GM19395 (cell line): Measurements from ENCODE around the gene HEPH.
"Not testable (repeated sequence)": the region's sequence is repeated elsewhere in the genome, so short reads cannot be mapped to it uniquely, and the experiment has no call there.

Source experiments
- ATAC-seq: cut with Tn5 transposase; IDR thresholded peaks from one replicate; pipeline ENCODE4 v1.9.1; 2021; ENCODE audit warnings: mild to moderate bottlenecking, moderate library complexity; ENCODE audit not compliant: unreplicated experiment

The HEPH gene, protein sequence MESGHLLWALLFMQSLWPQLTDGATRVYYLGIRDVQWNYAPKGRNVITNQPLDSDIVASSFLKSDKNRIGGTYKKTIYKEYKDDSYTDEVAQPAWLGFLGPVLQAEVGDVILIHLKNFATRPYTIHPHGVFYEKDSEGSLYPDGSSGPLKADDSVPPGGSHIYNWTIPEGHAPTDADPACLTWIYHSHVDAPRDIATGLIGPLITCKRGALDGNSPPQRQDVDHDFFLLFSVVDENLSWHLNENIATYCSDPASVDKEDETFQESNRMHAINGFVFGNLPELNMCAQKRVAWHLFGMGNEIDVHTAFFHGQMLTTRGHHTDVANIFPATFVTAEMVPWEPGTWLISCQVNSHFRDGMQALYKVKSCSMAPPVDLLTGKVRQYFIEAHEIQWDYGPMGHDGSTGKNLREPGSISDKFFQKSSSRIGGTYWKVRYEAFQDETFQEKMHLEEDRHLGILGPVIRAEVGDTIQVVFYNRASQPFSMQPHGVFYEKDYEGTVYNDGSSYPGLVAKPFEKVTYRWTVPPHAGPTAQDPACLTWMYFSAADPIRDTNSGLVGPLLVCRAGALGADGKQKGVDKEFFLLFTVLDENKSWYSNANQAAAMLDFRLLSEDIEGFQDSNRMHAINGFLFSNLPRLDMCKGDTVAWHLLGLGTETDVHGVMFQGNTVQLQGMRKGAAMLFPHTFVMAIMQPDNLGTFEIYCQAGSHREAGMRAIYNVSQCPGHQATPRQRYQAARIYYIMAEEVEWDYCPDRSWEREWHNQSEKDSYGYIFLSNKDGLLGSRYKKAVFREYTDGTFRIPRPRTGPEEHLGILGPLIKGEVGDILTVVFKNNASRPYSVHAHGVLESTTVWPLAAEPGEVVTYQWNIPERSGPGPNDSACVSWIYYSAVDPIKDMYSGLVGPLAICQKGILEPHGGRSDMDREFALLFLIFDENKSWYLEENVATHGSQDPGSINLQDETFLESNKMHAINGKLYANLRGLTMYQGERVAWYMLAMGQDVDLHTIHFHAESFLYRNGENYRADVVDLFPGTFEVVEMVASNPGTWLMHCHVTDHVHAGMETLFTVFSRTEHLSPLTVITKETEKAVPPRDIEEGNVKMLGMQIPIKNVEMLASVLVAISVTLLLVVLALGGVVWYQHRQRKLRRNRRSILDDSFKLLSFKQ

DNA sequence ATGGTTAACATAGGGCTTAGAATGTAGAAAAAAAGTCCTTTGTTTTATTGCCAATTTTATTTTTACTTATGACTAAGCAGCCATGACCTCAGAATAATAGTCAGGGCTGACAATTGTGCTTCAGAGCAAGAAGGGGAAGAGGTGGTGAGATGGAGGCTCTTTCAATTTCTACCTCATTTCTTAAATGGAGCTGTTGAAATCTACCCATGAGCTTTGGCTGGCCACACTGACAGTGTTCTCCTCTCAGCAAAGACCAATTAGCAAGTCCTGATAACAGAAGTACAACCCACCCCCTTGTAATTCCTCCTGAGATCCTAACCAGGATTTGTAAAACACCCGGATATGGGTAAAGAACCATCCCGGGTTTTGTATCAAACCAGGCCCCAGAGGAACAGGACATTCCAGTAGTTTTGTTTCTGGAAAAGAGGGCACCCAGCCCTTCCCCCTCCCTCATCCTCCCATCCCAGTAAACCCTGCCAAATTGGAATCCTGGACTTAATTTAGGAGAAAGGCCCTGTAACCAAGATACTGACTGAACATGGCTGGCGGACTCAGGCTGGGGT lies at the start of gene HEPH:
Gene HEPH, plus strand, starts transcription at position 399 of the 563 bp plus-strand sequence. CDS start 6,324 bp downstream, outside the sequence.
- ATAC-seq: peak; percentile 63

DNA sequence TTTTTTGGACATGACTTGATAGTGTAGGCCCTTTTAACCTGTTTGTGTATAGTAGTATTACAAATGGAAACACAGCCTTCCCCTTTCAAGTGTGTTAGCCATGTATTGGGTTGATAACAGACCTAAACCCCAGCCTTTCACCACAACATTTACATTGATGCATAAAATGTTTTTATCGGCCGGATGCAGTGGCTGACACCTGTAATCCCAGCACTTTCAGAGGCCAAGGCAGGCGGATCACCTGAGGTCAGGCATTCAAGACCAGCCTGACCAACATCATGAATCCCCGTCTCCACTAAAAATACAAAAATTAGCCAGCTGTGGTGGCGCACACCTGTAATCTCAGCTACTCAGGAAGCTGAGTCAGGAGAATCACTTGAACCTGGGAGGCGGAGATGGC lies 45.3 kb upstream of the HEPH start:
- ATAC-seq: not testable (repeated sequence)

DNA sequence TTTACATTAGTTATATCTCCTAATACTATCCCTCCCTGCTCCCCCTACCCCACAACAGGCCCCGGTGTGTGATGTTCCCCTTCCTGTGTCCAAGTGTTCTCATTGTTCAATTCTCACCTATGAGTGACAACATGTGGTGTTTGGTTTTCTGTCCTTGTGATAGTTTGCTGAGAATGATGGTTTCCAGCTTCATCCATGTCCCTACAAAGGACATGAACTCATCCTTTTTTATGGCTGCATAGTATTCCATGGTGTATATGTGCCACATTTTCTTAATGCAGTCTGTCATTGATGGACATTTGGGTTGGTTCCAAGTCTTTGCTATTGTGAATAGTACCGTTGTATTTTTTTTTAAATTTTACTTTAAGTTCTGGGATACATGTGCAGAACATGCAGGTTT lies 42.7 kb upstream of the HEPH start:
- ATAC-seq: not testable (repeated sequence)

GRCh38 chrX:66126662-66127061 lies 37.4 kb upstream of the HEPH start:
- ATAC-seq: no peak

DNA sequence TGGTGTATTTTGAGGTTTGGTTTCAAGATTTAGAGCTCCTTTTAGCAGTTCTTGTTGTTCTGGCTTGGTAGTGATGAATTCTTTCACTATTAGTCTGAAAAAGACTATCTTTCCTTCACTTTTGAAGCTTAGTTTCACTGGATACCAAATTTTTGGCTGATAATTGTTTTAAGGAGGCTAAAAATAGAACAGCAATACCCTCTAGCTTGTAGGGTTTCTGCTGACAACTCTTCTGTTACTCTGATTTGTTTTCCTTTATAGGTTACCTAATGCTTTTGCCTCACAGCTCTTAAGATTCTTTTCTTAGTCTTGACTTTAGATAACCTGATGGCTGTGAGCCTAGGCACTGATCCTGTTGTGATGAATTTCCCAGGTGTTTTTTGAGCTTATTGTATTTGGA lies 33.6 kb upstream of the HEPH start:
- ATAC-seq: no peak

DNA sequence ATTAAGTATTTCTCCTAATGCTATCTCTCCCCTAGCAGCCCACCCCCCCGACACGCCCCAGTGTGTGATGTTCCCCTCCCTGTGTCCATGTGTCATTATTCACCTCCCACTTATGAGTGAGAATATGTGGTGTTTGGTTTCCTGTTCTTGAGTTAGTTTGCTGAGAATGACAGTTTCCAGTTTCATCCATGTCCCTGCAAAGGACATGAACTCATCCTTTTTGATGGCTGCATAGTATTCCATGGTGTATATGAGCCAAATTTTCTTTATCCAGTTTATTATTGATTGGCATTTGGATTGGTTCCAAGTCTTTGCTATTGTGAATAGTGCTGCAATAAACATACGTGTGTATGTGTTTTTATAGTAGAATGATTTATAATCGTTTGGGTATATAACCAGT lies 28.8 kb upstream of the HEPH start:
- ATAC-seq: not testable (repeated sequence)

GRCh38 chrX:66142351-66142750 lies 21.7 kb upstream of the HEPH start:
- ATAC-seq: no peak

DNA sequence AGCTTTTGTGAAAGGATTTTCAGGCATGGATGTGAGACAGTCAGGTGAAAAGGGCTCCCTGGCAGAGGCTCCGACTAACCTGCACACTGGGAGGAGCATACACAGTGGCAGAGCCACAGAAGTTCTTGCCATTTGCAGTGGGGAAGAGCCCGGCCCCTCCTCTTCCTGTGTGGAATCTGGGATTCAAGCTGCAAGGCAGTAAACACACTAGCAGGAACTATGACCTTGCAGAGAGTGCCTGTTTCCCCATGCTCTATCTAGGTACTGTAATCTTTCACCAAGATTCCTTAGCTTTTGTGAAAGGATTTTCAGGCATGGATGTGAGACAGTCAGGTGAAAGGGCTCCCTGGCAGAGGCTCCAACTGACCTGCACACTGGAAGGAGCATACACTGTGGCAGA lies 19.8 kb upstream of the HEPH start:
- ATAC-seq: no peak

- ATAC-seq: no peak
Measured at GRCh38 chrX:66149519-66149918, 14.5 kb upstream of the HEPH start.

- ATAC-seq: no peak
Measured at GRCh38 chrX:66150163-66150562, 13.9 kb upstream of the HEPH start.

GRCh38 chrX:66162331-66162822 lies 1.7 kb upstream of the HEPH start:
- ATAC-seq: no peak

- peak; percentile 57 for ATAC-seq
Measured at GRCh38 chrX:66163447-66163846, 600 bp upstream of the HEPH start.

GRCh38 chrX:66164470-66164869 lies 423 bp downstream of the HEPH start:
- no peak for ATAC-seq

- ATAC-seq: no peak
Measured at GRCh38 chrX:66164931-66165330, 884 bp downstream of the HEPH start.

DNA sequence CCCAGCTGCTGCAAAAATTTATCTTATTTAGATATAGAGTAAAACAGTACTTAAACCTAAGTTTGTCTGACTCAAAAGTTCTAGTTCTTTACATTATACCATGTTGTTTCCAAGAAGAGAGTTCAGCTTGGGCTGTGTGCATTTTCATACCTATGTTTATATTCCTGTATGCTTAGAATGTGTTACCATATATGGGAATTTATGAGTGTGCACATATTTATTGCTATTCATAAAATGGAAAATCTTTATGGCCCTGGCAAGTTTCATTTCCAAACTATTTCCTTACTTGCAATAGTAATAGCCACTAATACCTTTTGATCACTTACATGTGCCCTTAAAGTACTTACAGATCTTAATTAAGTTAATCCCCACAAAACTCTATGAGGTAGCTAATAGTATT lies 2.6 kb downstream of the HEPH start:
- no peak for ATAC-seq

GRCh38 chrX:66167431-66167830 lies 3.4 kb downstream of the HEPH start:
- no peak for ATAC-seq

GRCh38 chrX:66176134-66176533 lies 12.1 kb downstream of the HEPH start:
- no peak for ATAC-seq

DNA sequence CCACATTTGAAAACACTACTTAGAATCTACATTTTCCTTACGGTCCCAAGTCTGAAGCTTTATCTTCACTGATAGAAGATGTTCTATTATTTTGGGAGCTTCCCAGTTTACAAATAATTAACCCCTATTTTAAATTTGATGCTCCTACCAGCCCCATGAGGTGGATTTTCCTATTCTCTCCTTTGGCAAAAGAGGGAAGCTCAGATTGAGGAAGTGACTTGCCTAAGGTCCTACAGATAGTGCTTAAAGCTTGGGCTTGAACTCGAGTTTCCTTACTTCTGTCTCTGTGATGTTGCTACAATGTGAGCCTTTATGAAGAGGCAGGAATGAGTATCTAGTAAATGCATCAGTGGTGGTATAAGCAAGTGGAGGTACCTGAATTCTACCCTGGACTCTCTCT lies 27.5 kb downstream of the HEPH start:
- no peak for ATAC-seq

DNA sequence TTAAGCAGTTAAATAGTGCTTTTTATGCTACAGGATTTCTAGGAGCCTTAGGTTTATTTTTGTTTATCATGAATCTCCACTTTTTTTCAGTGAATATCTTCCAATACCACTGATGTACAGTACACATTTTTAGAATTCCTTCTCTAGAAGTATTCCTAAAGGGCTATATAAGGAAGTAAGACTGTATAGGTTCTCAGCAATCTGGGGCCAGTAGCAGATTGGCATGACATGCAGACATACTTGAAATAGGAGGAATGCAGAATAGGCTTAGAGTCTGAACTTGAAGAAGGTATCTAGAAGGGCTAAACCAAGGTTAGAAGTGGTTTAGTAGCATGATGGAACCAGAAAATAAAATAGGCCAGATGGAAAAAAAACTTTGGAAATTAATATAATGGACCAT lies 29.8 kb downstream of the HEPH start:
- no peak for ATAC-seq

- peak; percentile 78 for ATAC-seq
Measured at GRCh38 chrX:66200050-66200664, 36.1 kb downstream of the HEPH start.
